ENCODE data around the gene FAM241A.
A peak's percentile ranks its signal among the peaks of the same experiment; 100 is the strongest.

The FAM241A gene

GRCh38 chr4:112213091-112213490, 67.8 kb downstream of the FAM241A start:
- Histone ChIP-seq H3K36me3 (replicated peaks; ENCODE audit: low read depth, low read length) (peaks cover 13% of the 10 kb centered on the region), H3K27ac (ENCODE audit: low read length) (peak overlapping the region; percentile 92), H2AFZ (ENCODE audit: low read depth, low read length) (0 out of 2 replicates have a peak overlapping the region, but pooled peaks have one; percentile 27), H4K20me1 (ENCODE audit: insufficient read depth, low read length) (no peaks in the 10 kb centered on the region), H3K9ac (ENCODE audit: low read length) (peak overlapping the region; percentile 67), H3K4me3 (ENCODE audit: low read length) (peak overlapping the region; percentile 47), H3K9me3 (ENCODE audit: insufficient read depth, low read length) (peaks cover 12% of the 10 kb centered on the region; the same call in 1 of the 2 replicates), H3K79me2 (ENCODE audit: low read length) (no peaks in the 10 kb centered on the region), H3K4me1 (ENCODE audit: low read length) (peaks cover 32% of the 10 kb centered on the region), H3K4me2 (ENCODE audit: low read length) (peak overlapping the region; percentile 81), H3K27me3 (ENCODE audit: low read depth, low read length) (no peaks in the 10 kb centered on the region)
- TF ChIP-seq CTCF (IDR thresholded peaks at IDR 0.05; ENCODE audit: low read depth, low read length) (no peak), EZH2phosphoT487 (IDR thresholded peaks at IDR 0.05; ENCODE audit: low read depth) (no peak)

GRCh38 chr4:112213856-112214255, 68.6 kb downstream of the FAM241A start:
- Histone ChIP-seq H2AFZ (ENCODE audit: low read depth, low read length) (peak overlapping the region; percentile 27), H3K27me3 (ENCODE audit: low read depth, low read length) (no peaks in the 10 kb centered on the region), H3K79me2 (ENCODE audit: low read length) (no peaks in the 10 kb centered on the region), H3K9me3 (ENCODE audit: insufficient read depth, low read length) (peaks cover 12% of the 10 kb centered on the region; the same call in 1 of the 2 replicates), H3K27ac (ENCODE audit: low read length) (peak overlapping the region; percentile 92), H3K4me2 (ENCODE audit: low read length) (peak overlapping the region; percentile 81), H3K4me3 (ENCODE audit: low read length) (peak overlapping the region; percentile 47), H3K4me1 (ENCODE audit: low read length) (peaks cover 32% of the 10 kb centered on the region), H4K20me1 (ENCODE audit: insufficient read depth, low read length) (no peaks in the 10 kb centered on the region), H3K36me3 (replicated peaks; ENCODE audit: low read depth, low read length) (peaks cover 13% of the 10 kb centered on the region), H3K9ac (ENCODE audit: low read length) (peak overlapping the region; percentile 67)
- TF ChIP-seq EZH2phosphoT487 (IDR thresholded peaks at IDR 0.05; ENCODE audit: low read depth): no peak
- no peak for TF ChIP-seq CTCF (IDR thresholded peaks at IDR 0.05; ENCODE audit: low read depth, low read length)

GRCh38 chr4:112214390-112215264, 69.4 kb downstream of the FAM241A start:
- peaks cover 13% of the 10 kb centered on the region for H3K36me3 ChIP-seq (replicated peaks; ENCODE audit: low read depth, low read length)
- H3K27ac ChIP-seq (ENCODE audit: low read length): peak overlapping the region; percentile 92
- peak overlapping the region; percentile 81 for H3K4me2 ChIP-seq (ENCODE audit: low read length)
- peak overlapping the region; percentile 47 for H3K4me3 ChIP-seq (ENCODE audit: low read length)
- H3K9ac ChIP-seq (ENCODE audit: low read length): peak overlapping the region; percentile 67
- TF ChIP-seq CTCF (IDR thresholded peaks at IDR 0.05; ENCODE audit: low read depth, low read length) (peak; percentile 57), EZH2phosphoT487 (IDR thresholded peaks at IDR 0.05; ENCODE audit: low read depth) (no peak)
- peaks cover 32% of the 10 kb centered on the region for H3K4me1 ChIP-seq (ENCODE audit: low read length)
- H3K9me3 ChIP-seq (ENCODE audit: insufficient read depth, low read length): peaks cover 12% of the 10 kb centered on the region; the same call in 1 of the 2 replicates
- H3K27me3 ChIP-seq (ENCODE audit: low read depth, low read length): no peaks in the 10 kb centered on the region
- no peaks in the 10 kb centered on the region for H3K79me2 ChIP-seq (ENCODE audit: low read length)
- H2AFZ ChIP-seq (ENCODE audit: low read depth, low read length): peak overlapping the region; percentile 27; the same call in 1 of the 2 replicates
- H4K20me1 ChIP-seq (ENCODE audit: insufficient read depth, low read length): no peaks in the 10 kb centered on the region

GRCh38 chr4:112219826-112220366, 74.6 kb downstream of the FAM241A start:
- no peak overlapping the region for H2AFZ ChIP-seq (ENCODE audit: low read depth, low read length)
- no peak overlapping the region for H3K4me3 ChIP-seq (ENCODE audit: low read length)
- peaks cover 3% of the 10 kb centered on the region for H3K4me1 ChIP-seq (ENCODE audit: low read length)
- H3K4me2 ChIP-seq (ENCODE audit: low read length): no peak overlapping the region
- no peak overlapping the region for H3K27ac ChIP-seq (ENCODE audit: low read length)
- no peak for TF ChIP-seq CTCF (IDR thresholded peaks at IDR 0.05; ENCODE audit: low read depth, low read length)
- no peaks in the 10 kb centered on the region for H3K79me2 ChIP-seq (ENCODE audit: low read length)
- H3K9ac ChIP-seq (ENCODE audit: low read length): no peak overlapping the region
- H3K9me3 ChIP-seq (ENCODE audit: insufficient read depth, low read length): no peaks in the 10 kb centered on the region
- H4K20me1 ChIP-seq (ENCODE audit: insufficient read depth, low read length): no peaks in the 10 kb centered on the region
- H3K27me3 ChIP-seq (ENCODE audit: low read depth, low read length): no peaks in the 10 kb centered on the region
- H3K36me3 ChIP-seq (replicated peaks; ENCODE audit: low read depth, low read length): no peaks in the 10 kb centered on the region

Data from OCI-LY3 (cell line).